Urinary bladder (tissue), 4 donors: ENCODE data around the gene ACTR3. TPM values are rescaled to one million over a fixed set of nuclear protein-coding genes. Genes with fewer than 3 reads are reported as not detected.

Experiments
- DNase-seq: peaks from one replicate; pipeline ENCODE4 v3.0.0-alpha.2; 2015; ENCODE audit errors: extremely low spot score
- H3K27ac ChIP-seq: one replicate; pipeline ENCODE4 v1.5.1; 2013; ENCODE audit warnings: low read depth, mild to moderate bottlenecking, moderate library complexity
- H3K36me3 ChIP-seq: one replicate; pipeline ENCODE4 v1.6.1; 2013; ENCODE audit warnings: mild to moderate bottlenecking, moderate library complexity; ENCODE audit not compliant: insufficient read depth
- H3K4me1 ChIP-seq: one replicate; pipeline ENCODE4 v1.6.1; 2013; ENCODE audit warnings: mild to moderate bottlenecking, moderate library complexity; ENCODE audit not compliant: insufficient read depth
- H3K4me3 ChIP-seq: one replicate; pipeline ENCODE4 v1.5.1; 2013; ENCODE audit warnings: low read depth, low read length
- WGBS: extraction: QIAGEN DNeasy Blood & Tissue Kit; methylation state at CpG from one replicate; pipeline ENCODE4 v1.1.7; 2013; 5-methylcytosine and 5-hydroxymethylcytosine counted together
- polyA plus RNA-seq: library from polyadenylated mRNA; stranded (reverse); fragments of 200-250 nt; gene quantifications from one replicate; pipeline ENCODE4 v1.2.3, GENCODE V29; 2013
- total RNA-seq: library from RNA; depleted of rRNA; stranded (reverse); fragments of >200 nt; gene quantifications from one replicate; pipeline ENCODE4 v1.2.3, GENCODE V29; 2014
- donor health status: healthy with polysubstance abuse.
- donor health status: healthy.

ACTR3 gene
- total and polyA plus RNA-seq, 2 donors: 130 to 151 TPM

- Histone ChIP-seq H3K36me3 (no peaks in the 10 kb centered on the region), H3K4me3 (no peak overlapping the region), H3K27ac (no peak overlapping the region), H3K4me1 (no peaks in the 10 kb centered on the region)
- 57% methylated on average over 4 of the region's 4 CpGs for WGBS
- DNase-seq: no peak
These were observed 84.8 kb downstream of the ACTR3 start for GRCh38 chr2:113974727-113975126.

DNA sequence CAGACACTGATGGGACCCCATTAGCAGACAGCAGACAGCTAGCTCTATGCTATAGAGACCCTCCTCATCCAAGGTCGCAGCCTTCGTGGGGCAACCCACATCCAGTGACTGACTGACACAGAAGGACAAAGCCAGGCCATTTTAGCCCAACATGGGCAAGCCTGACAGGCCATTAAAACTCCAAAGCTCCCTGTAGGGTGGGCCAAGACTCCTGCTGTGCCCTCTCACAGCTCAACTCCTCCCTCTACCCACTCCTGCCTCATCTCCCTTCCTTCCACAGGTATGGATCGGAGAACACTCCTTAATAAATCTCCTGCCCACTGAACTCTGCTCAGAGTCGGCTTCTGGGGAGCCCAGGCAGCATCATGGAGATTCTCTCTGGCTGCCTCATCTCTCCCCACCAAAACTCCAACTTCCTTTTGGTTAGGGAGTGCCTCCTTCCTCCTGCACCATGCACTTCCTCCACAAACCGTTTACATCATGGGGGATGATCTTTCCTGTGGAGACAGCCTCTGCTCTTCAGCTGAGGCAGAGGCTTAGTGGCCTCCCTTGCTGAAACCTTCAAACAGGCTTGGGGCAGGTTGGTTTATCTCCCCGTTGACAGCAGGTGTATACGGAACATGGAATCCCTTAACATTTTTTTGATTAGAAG lies 86.5 kb downstream of the ACTR3 start:
- Histone ChIP-seq H3K4me1 (no peaks in the 10 kb centered on the region), H3K4me3 (no peak overlapping the region), H3K36me3 (no peaks in the 10 kb centered on the region), H3K27ac (no peak overlapping the region)
- WGBS: 83% methylated on average over 7 of the region's 7 CpGs
- DNase-seq: no peak

DNA sequence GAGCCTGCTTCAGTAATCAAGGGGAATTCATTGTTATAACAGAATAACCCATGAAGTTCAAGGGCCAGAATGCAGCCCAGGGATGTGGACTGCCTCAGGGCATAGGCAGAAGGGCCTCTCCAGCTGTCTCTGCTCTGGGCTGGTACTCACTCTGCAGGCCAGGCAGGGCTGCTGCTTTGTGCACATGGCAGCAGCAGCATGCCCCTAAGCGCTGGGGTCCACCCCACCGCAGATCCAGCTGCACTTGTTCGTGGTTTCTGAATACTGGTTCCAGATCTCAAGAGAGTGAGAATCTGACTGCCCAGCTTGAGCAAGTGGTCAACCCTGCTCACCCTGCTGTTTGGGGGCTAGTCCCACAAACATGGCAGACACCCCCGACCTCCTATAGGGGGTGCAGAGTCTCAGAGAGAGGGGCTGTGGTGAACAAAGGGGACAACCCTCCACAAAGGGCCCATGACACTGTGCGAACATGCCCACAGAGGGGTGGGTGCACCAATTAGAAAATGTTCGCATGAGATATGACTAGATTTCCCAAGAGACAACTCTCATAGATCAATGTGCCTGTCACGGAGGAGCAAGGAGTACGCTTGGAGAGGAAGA lies 87.3 kb downstream of the ACTR3 start:
- H3K27ac ChIP-seq: no peak overlapping the region
- no peak for DNase-seq
- WGBS: 92% methylated on average over 8 of the region's 8 CpGs

GRCh38 chr2:113977660-113978523 lies 88.0 kb downstream of the ACTR3 start:
- DNase-seq: no peak
- Histone ChIP-seq H3K4me3 (no peak overlapping the region), H3K36me3 (no peaks in the 10 kb centered on the region), H3K27ac (no peak overlapping the region), H3K4me1 (no peaks in the 10 kb centered on the region)
- WGBS: 51% methylated on average over 16 of the region's 16 CpGs

More for the DNA sequence above, 87.3 kb downstream of the ACTR3 start:
- Histone ChIP-seq H3K36me3 (no peaks in the 10 kb centered on the region), H3K4me3 (no peak overlapping the region), H3K4me1 (no peaks in the 10 kb centered on the region)

DNA sequence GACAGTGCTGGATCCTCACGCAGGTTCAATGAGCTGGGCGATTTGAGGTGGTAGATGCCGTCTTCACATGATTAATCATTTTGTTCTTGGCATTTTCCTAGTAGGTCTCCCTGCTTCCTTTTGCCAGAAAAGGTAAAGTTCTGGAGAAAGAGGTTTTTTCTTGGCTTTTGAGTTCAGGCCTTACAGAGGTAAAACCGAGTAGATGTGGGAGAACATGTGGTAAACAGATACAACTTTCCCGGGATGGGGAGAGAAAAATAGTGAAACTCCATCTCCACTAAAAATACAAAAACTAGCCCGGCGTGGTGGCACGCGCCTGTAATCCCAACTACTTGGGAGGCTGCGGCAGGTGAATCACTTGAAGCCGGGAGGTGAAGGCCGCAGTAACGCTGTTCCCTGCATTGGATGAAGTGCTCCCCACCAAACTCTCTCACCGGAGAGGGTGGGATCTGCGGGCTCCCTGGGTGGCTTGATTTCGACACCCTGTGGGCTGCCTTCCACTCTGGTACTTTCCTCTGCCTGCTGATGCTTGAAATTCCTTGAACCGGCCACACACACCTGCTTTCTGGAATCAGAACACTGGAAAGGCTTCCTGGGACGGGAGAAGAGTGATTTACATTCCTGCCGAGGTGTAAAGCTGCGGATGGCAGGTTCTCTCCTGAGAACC lies 88.8 kb downstream of the ACTR3 start:
- Histone ChIP-seq H3K27ac (no peak overlapping the region), H3K4me3 (no peak overlapping the region), H3K36me3 (no peaks in the 10 kb centered on the region), H3K4me1 (no peaks in the 10 kb centered on the region)
- 95% methylated on average over 20 of the region's 20 CpGs for WGBS
- no peak for DNase-seq

DNA sequence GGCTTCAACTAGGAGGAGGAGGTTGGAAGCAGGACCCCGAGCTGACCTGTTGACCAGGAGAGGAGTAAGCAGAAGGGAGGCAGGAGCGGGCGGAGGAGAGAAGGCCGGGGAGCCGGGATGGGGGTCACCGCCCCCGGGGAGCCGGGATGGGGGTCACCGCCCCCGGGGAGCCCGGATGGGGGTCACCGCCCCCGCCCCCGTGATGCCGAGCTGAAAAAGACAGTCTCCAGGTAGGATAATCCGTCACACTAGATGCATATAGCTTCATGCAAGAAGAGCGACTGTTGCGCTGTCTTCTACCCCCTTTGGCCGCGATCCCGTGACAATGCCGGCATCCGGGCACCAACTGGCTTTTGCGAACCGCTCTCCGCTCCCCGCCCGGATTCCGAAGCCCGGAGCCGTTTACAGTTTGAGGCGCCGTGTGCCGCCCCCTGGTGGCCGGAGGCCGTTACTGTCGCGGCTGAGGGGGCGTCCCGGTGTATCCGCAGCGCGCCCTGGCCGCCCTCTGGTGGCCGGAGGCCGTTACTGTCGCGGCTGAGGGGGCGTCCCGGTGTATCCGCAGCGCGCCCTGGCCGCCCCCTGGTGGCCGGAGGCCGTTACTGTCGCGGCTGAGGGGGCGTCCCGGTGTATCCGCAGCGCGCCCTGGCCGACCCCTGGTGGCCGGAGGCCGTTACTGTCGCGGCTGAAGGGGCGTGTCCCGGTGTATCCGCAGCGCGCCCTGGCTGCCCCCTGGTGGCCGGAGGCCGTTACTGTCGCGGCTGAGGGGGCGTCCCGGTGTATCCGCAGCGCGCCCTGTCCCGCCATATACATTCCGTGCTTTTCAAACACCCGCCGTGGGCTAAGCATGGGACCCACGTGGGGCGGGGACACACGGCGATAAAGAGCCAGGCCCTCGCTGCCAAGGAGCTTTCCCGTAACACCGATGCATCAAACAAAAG lies 89.6 kb downstream of the ACTR3 start:
- H3K4me3 ChIP-seq: no peak overlapping the region
- no peak overlapping the region for H3K27ac ChIP-seq
- WGBS: 62% methylated on average over 92 of the region's 93 CpGs
- no peaks in the 10 kb centered on the region for H3K36me3 ChIP-seq
- H3K4me1 ChIP-seq: no peaks in the 10 kb centered on the region
- DNase-seq: no peak

DNA sequence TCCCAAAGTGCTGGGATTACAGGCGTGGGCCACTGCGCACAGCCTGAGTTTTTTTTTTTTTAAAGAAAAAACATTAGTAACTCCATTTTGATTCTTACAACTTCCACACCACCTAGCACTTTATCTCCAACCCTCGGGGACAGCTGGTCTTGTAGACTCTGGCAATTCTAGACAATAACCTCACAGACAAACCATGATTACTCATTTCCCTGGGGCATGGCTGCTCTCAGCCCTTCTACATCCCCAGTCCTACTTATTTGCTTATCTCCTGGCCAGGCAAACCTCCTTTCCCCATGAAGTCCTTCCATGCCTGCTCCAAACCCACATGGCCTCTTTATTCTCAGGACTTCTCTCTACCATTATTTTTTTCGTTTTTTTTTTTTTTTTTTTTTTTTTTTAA lies 91.1 kb downstream of the ACTR3 start:
- DNase-seq: no peak
- no peaks in the 10 kb centered on the region for H3K4me1 ChIP-seq
- WGBS: 84% methylated on average over 4 of the region's 4 CpGs
- H3K4me3 ChIP-seq: no peak overlapping the region
- no peaks in the 10 kb centered on the region for H3K36me3 ChIP-seq
- no peak overlapping the region for H3K27ac ChIP-seq

DNA sequence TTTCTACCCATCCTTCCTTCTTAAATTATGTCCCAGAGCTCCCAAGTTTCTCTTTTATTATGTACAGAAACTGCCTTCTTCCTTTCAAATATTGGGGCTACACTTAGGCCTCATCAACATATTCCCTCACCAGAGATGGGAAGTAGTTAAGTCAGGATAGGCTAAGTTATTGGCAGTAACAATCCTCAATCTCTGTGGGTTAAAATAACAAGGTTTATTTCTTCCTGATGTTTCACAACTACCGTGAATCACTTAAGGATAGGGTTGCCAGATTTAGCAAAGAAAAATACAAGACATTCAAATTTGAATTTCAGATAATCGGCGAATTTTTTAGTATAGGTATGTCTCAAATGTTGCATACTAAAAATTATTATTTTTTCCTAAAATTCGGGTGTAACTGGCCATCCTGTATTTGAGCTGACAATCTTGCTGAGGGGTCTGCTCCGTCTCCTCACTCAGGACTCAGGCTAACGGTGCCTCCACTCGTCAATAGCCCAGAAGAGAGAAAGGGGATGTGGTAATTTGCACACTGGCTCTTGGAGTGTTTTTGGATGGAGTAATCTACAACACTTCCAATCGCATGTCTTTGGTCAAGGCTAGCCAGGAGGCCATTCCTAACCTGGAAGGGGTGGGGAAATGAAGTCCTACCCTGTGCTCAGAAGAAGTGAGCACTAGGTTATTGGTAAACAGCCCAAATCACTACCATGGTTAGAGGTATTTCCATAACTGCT lies 91.7 kb downstream of the ACTR3 start:
- H3K4me3 ChIP-seq: no peak overlapping the region
- no peak for DNase-seq
- H3K36me3 ChIP-seq: no peaks in the 10 kb centered on the region
- 92% methylated on average over 8 of the region's 8 CpGs for WGBS
- no peaks in the 10 kb centered on the region for H3K4me1 ChIP-seq
- no peak overlapping the region for H3K27ac ChIP-seq

DNA sequence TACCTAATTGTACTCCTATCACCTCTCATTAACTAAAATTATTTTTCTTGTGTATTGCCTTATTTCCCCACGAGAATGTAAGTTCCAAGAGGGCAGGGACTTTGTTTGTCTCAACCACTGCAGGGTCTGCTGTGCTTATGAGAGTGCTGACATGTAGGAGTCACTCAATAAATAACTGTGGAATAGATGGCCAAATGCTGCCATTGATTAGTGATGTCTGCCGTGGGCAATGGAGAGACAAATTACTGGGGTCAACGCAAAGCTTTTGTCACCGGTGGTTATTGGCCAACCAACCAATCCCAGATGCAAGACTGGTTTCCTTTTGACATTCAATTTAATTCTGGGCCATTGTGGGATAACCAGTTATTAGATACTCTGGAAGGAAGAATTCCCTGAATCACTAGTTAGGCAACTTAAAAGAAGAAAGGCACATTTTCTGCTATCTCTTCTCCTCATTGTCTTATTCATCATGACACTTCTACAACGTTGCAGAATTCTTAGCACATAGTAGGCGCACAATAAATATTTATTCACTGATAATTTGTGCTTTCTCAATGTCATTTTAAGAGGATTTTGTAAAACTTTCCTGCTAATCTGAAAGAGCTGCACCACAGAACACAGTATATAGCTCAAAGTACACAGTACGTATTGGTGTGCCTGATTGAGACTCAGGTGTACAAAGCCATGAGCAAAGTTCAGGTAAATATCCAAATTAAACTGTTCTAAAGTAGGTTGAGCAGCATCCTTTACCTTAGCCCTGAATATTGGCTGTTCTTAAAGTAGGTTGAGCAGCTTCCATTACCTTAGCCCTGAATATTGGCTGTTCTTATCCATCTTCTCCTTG lies 95.9 kb downstream of the ACTR3 start:
- Histone ChIP-seq H3K27ac (no peak overlapping the region), H3K36me3 (no peaks in the 10 kb centered on the region), H3K4me1 (no peaks in the 10 kb centered on the region), H3K4me3 (no peak overlapping the region)
- 87% methylated on average over 7 of the region's 7 CpGs for WGBS
- DNase-seq: no peak

GRCh38 chr2:113986762-113987290 lies 96.9 kb downstream of the ACTR3 start:
- H3K4me3 ChIP-seq: no peak overlapping the region
- WGBS: 64% methylated on average over 4 of the region's 4 CpGs
- no peak for DNase-seq
- H3K36me3 ChIP-seq: no peaks in the 10 kb centered on the region
- no peak overlapping the region for H3K27ac ChIP-seq
- no peaks in the 10 kb centered on the region for H3K4me1 ChIP-seq

DNA sequence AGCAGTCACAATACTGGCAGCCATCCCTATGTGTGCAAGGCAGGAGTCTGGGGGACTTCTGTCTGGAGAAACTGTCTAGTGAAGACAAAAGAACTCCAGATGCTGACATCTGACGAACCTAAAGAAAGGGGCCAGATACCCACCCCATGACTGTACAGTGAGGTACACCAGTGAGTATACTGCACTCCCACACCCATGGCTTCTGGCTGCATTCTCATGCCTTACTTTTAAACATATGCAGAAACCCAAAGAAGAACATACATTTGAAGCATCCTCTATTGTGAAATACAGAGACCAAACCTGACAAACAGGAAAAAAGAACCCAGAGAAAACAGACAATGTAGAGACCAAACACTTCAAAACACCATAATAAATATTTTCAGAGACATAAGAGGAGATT lies 102.2 kb downstream of the ACTR3 start:
- Histone ChIP-seq H3K4me3 (no peak overlapping the region), H3K4me1 (no peaks in the 10 kb centered on the region), H3K27ac (no peak overlapping the region), H3K36me3 (no peaks in the 10 kb centered on the region)
- DNase-seq: no peak
- 71% methylated on average over 1 of the region's 1 CpG for WGBS
